Mesenteric fat pad (tissue), 1 donor: ENCODE results near the gene RABL3. TPM values are rescaled to one million over a fixed set of nuclear protein-coding genes. Genes with fewer than 3 reads are reported as not detected.
"Not testable (repeated sequence)": the region's sequence is repeated elsewhere in the genome, so short reads cannot be mapped to it uniquely, and the experiment has no call there.

Experiments used
- DNase-seq: peaks from one replicate; pipeline ENCODE4 v3.0.0-alpha.2; 2020; ENCODE audit warnings: low spot score
- total RNA-seq: library from RNA; stranded (reverse); fragmentation: NEBNext Ultra II Directional; extraction: Animal tissue kit (Norgen Biotek cat#: 25700); gene quantifications from one replicate; pipeline ENCODE4 v1.2.1, GENCODE V29; 2021
- donor health status: DM: yes; HTN: yes; CAD: no.

RABL3 gene
- total RNA-seq, 1 donor from 2014 or later: 29.6 TPM

DNA sequence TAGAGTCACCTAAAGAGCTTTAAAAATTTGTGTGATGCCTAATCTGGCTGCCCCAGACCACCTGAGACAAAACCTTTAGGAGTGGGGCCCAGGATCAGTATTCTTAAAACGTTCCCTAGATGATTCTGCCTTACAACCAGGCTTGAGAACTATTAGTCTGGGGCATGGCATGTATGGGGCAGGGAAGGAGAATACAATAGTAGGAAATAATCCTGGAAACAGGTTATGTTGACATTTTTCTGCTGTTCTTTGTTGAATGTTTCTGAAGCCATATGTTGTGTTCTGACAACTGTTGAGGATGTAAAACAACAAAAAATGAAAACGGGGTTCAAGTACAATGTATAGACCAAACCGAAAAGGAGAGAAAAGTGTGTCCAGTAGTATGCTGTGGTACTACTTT lies 3.1 kb upstream of the RABL3 start:
- no peak for DNase-seq

DNA sequence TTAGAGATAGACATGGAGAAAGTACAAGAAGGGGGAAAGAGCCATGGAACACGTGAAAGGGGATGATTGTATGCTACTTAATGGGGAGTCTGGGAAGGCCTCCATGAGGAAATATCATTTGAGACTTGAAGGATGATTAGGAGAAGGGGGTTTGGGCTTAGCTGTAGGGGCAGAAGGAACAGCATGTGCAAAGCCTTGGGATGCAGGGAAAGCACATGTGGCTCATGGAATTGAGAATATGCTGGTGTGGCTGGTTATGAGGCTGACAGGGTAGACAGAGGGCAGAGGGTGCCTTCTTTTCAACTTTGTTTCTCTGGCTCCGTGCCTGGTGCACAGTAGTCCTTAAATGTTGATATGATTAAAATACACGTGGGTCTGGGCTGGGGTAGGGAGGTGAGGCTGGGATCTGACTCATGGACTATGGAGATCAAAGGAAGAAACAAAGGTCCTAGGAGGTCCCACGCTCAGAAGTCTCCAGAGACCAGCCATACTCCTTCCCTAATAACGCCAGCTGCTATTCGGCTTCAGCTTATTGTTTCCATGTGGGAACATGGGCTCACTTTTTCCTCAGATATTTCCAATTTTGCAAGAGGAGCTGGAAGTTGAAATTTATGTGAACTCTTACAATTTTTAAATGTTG lies 1.4 kb upstream of the RABL3 start:
- no peak for DNase-seq

DNA sequence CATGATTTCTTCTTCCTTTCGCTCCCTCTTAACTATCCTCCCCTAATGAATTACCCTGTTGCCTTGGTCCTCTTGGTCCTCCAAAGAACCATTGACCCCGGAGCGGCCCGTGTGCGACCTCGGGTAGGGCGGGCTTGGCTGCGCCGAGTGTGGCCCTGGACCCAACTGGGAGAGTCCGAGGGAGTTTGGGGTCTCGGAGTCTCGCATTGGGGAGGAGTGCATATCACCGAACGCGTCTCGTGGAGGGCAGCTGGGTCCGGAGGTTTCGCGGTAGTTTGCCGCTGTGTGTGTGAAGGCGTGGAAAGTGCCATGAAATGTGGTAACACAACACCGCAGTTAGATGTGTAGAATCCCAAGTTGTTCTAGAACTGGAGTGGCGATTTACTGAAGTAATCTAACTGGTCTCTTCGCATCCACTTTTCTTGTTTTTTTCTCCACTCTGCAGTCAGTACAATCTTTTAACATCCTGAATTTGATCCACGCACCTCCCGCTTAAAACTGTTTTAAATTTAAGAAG lies 591 bp upstream of the RABL3 start:
- DNase-seq: no peak

DNA sequence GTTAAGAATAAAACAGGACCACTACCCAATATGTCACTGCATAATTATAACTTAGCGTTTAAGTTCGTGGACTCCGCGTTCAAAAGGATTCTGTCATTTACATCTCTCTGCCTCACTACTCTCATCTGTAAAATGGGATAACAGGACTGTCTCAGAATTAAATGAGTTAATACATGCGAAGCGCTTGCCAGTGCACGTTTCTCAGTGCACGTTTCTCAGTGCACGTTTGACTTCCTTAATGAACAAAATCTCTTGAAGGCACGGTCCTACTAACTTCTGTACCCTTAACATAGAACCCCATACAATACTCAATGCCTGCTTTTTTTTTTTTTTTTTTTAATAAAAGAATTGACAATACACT lies 499 bp downstream of the RABL3 start:
- DNase-seq: no peak

DNA sequence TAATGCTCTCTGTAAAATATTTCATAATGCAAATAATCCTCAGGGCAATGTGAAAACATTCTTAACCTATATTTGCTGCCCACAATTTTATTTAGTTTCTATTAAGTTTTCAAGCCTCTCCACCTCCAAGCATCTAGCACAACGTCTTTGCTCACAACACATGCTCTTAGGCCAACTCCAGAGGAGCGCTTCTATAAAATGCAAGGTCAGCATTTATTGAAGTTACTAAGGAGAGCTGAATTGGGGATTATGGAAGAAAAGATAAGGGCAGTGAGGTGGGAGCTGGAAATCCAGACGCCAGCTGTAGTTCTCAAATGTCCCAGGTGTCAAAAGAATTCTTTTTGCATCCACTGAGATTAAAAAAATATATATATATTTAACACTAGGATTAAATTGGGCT lies 996 bp downstream of the RABL3 start:
- DNase-seq: no peak

DNA sequence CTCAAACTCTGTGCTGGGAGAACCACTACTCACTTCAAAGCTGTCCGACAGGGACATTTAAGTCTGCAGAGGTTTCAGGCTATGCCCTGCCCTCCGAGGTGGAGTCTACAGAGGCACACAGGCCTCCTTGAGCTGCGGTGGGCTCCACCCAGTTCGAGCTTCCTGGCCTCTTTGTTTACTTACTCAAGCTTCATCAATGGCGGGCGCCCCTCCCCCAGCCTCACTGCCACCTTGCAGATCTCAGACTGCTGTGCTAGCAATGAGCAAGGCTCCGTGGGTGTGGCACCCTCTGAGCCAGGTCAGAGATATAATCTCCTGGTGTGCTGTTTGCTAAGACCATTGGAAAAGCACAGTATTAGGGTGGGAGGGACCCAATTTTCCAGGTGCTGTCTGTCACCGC lies 4.3 kb downstream of the RABL3 start:
- not testable (repeated sequence) for DNase-seq

DNA sequence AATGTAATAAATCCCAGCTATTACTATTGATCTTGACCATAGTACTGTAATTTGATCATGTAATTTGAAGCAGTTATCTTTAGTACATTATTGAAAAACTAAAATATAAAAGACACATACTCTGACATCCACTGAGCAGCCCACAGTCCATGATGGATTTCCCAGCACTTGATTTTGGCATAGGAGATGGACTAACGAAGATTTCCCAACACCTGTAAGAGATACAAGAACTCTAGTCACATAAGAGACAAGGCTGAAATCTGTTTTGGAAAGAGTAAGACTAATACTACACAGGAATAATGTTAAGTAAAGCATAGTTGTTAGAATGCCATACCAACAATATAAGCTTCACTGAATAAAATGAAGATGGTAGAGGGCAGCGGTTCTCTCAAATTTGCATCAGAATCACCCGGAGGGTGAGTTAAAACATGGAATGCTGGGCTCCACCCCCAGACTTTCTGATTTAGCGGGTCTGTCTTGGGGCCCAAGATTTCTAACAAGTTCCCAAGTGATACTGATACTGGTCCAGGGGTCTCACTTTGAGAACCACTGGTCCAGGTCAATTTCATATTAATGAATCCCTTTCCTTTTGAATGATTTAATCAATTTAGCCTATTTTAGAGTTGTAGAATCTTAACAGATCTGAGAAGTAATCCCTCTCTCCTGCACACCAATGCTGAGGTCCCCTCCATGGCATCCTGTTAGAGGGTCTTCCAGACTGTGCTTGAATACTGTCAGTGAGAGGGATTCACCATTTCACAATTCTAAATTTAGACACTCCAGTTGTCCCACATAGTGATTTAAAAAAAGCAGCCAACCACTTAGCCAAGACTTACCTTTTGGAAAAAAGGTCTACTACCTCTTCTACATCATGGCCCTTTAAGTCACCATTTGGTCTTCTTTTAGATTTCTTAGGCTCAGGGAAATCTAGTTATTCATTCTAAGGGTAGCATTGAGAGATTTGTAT lies 11.5 kb downstream of the RABL3 start:
- DNase-seq: no peak

DNA sequence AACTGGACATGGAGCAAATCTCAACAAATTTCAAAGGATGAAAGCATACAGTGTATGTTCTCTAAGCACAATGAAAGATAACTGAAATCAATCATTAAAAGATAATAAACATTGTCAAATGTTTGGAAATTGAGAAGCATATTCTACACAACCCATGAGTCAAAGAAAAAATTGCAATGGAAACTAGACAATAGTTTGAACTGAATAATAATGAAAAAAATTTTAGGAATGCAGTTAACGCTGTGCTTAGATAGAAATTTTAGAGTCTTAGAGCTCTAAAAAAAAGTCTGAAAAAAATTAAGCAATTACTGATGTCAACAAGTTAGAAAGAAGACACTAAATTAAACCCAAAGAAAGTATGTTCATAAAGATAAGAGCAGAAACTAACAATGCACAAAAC lies 15.5 kb downstream of the RABL3 start:
- DNase-seq: no peak

DNA sequence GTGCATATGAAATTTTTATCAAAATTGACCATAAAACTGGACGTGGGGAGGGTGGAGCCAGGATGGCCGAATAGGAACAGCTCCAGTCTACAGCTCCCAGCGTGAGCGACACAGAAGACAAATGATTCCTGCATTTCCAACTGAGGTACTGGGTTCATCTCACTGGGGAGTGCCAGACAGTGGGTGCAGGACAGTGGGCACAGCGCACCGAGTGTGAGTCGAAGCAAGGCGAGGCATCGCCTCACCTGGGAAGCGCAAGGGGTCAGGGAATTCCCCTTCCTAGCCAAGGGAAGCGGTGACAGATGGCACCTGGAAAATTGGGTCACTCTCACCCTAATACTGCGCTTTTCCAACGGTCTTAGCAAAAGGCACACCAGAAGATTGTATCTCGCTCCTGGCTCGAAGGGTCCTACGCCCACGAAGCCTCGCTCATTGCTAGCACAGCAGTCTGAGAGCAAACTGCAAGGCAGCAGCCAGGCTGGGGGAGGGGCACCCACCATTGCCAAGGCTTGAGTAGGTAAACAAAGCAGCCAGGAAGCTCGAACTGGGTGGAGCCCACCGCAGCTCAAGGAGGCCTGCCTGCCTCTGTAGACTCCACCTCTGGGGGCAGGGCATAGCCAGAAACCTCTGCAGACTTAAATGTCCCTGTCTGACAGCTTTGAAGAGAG lies 23.0 kb downstream of the RABL3 start:
- DNase-seq: peak; percentile 83

DNA sequence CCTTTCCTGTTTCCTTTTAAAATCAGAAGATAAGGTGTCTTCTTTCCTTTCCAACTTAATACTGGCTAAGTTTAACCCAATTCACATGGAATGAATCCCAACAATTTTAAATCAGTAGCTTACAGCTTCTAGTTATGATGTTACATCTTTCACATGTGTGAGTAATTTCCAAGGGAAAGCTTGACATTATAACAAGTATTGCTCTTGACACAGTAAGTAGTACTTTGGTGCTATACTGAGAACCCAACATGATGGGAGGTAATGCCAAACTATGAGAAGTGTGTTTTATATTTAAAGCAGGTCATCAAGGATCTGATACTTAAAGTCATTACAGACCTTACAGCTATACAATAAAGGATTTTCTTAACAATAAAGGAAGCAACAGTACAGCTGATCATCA lies 29.1 kb downstream of the RABL3 start:
- DNase-seq: no peak

DNA sequence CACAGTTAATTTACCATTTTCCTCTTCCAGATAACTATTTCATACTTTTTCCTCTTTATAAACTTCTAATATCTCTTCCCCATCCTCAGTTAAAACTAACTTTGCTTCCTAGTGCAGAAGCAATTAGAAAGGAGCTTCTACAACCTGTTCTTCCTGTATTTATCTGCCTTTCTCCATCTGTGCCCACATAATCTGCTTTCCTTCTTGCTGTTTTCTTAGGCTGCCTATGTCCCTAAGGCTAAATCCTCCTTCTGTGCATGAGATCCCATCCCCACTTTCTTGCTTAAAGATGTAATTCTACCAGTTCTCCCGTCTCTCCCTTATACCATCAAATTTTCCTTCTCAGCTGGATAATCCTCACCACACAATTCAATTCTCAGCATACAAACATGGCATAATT lies 31.9 kb downstream of the RABL3 start:
- no peak for DNase-seq

DNA sequence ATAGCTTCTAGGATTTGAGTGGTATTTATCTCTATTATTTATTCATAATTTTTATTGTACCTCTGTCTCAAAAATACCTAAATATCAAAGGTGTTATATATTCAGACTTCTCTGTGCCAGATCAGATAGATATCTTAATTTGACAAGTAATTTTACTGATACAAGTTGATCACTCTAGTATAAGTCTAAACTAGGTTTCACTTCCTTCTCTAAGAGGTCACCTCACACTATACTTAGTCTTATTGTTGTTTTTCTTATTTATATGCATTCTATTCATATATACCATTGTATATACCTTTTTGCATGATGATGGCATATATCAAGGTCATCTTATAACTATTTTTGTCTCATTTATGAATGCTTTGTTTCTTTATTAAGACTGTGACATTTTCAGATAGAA lies 33.9 kb downstream of the RABL3 start:
- DNase-seq: no peak

DNA sequence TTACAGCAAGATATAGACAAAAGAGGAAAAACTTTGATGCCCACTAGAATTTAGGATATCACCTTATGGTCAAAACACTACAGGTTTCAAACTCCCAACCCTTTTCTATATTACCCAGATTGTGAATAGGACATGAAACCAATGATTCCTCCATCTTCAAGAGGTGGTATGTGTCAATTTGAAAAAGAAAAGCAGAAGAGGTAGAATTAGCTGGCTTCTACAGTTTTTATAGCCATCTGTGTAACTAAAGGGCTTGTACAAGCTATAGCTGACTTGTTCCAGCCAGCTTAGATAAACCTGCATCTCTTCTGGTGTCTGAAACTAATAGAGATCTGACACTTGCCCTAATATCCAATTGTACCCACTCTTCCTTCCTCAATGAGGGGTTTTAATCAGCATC lies 35.4 kb downstream of the RABL3 start:
- no peak for DNase-seq

DNA sequence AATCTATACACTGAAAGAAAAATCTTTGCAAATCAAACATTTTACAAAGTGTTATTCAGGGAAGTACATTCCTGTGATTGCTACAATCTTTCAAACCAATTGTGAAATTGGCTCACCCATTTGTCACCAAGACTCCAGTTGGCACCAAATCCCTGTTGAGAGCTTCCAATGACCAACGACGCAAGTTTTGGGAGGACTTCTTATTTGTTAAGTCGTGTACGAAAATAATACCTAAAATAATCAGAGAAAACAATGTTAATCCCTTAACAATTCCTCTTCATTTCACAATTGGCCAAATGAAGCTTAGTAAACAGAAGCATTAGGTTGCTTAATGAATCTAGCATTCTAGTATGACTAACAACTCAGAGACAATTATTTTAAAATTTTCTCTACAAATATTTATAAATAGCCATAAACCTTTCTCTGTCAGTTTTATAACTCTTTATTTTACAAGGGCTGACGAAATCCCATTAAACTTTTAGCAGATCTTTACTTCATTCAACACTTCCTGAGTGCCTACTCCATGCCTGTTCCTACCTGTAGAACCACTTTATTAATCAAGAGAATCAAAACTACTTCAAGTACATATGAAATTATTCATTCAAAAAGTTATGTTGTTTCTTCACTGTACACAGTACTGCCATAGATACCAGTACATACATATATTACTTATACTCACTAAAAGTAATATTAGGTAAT lies 36.3 kb downstream of the RABL3 start:
- DNase-seq: no peak

DNA sequence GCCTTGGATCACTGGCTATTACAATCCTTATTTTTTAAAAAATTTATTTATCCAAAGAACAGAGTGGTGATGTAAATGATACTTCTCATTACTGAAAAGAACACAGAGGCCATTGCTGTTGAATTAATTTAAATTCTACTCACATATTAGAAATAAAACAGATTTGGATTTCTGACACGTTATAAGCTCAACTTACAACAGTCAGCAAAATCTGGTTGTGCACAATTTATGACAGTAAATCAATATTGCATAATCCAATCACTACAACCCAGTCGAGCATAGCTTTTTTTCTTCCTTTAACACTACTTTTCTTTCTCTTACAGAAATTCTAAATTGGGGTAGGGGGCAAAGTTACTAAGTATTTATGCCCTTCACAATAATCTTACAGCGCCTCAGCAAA lies 43.0 kb downstream of the RABL3 start:
- no peak for DNase-seq

DNA sequence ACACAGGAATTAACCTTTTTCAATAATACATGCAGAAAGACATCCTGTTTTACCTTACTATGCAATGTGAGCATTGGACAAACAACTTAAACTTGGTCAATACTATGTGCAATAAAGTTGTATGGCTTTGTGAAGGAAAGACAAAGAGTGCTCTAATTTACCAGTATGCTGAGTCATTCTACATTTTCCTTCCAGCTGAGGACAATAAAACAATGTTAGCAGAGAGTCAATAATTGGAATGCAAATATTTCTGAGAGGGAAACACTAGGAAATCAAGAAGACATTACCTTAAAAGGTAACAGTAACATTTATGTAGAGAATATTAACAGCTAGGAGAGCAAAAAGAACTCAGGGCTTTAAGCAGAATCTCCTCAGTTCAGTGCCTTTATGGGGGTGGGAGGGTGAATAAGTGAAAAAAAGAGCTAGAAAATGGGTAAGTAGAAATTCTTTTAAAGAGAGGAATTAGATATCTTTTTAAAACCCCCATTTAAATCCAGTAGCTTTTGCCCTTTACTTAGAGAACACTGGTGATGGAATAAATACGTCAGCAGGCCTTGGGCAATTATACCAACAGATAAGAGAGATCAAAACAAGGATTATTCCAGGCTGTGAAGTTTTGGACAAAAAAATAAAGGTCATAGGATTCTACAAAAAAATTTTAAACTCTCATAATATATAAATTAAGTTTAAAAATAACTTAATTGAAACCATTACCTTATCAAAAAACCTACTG lies 48.7 kb downstream of the RABL3 start:
- no peak for DNase-seq

DNA sequence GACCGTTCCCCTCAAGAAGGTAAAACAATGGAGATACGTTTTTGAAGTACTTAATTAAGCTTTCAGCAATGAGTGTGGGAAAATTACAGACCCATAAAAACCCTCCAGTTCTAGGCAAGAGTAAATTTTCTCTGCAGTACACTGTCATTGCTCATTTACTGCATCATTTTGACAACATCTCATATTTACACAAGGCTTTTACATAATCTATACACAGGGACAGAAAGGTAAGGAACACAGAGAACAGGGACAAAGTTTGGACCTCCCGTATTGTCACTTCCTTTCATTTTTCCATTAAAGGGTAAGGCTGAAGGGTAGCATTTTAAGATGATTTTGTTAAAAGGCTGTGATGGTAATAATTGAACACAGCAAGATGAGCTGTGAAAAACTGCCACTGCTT lies 52.9 kb downstream of the RABL3 start:
- DNase-seq: no peak

DNA sequence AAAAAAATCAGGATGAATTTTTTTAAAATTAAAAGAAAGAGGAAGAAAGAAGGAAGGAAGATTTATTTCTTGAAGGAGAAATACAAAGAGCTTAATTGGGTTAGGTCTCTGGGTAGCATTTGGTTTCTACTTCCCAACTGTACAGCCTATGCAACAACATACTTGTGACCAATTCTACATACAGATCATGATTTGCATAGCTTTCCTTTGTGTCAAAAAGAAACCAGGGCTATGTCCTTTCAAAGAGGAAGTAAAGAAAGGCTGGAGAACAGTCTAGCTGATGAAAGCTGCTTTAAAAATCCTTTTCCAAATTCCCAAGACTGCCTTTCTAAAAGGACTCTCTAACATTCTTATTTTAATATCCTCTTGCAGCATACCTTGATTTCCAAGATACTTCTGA lies 54.2 kb downstream of the RABL3 start:
- no peak for DNase-seq

DNA sequence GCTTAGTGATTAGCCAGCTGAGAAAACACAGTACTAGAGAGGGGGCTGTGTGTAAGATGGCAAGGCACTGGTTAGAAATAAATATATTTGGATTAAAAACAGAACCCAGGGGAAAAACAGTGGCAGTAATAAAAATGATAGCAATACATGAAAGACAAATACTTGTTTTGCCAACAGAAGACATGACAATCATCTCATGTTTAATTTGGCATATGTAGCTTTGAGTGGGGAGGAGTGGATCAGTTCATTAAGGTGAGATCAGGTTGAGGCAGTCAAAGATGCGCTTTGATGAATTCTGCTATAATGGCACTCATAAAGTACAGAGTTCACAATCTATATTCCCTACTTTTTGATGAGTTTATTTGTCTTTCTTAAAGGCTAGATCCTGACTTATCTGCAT lies 56.9 kb downstream of the RABL3 start:
- DNase-seq: no peak

DNA sequence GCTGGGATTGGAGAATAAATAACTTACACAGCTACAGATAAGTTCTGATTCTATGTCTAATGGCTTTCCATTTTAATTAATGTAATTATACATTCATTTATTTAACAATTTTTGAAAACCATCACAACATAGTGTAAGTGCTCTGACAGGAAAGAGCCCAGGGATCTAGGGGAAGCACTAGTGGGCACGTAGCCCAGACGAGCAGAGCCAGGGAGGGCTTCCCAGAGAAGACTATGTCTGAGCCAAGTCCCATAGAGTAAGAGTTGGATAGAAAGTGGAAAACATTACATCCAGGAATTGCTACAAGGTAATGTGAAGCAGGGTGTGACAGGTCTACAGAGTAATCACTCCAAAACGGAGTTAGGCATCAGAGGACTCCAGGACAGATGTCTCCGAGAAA lies 57.4 kb downstream of the RABL3 start:
- no peak for DNase-seq
